CD14-positive monocyte (primary cell): ENCODE measurements around the gene CSH2. TPM values are rescaled to one million over a fixed set of nuclear protein-coding genes. Genes with fewer than 3 reads are reported as not detected.
"Not testable (repeated sequence)": the region's sequence is repeated elsewhere in the genome, so short reads cannot be mapped to it uniquely, and the experiment has no call there.

Experiments used
- DNase-seq, 3 donors: peaks; one replicate each; pipeline ENCODE4 v3.0.0-alpha.2; 2011 to 2022
- H2AFZ ChIP-seq: 2 replicates; pipeline ENCODE4 v1.6.0; 2012; ENCODE audit warnings: mild to moderate bottlenecking, low read depth, low read length, inconsistent platforms; ENCODE audit not compliant: insufficient read depth, poor library complexity, severe bottlenecking
- H3K27ac ChIP-seq, 2 donors: 1 replicate in 1 of 2; 2 replicates in 1 of 2; pipeline ENCODE4 v1.5.1; 2012 to 2013; ENCODE audit warnings: low read length in 2 of 2, control low read depth in 1 of 2, inconsistent platforms in 1 of 2, low read depth in 1 of 2, mild to moderate bottlenecking in 1 of 2
- H3K27me3 ChIP-seq, 2 donors: one replicate each; pipeline versions ENCODE4 v1.6.0 to v1.6.1; 2011 to 2013; ENCODE audit warnings: low read length in 2 of 2; ENCODE audit not compliant: control insufficient read depth in 2 of 2, insufficient read depth in 2 of 2
- H3K36me3 ChIP-seq, 2 donors: replicated peaks in 1 of 2; 1 replicate in 1 of 2; 2 replicates in 1 of 2; pipeline versions ENCODE4 v1.5.1 to v1.6.1; 2012 to 2013; ENCODE audit warnings: low read length in 2 of 2, control low read depth in 1 of 2, inconsistent platforms in 1 of 2, mild to moderate bottlenecking in 1 of 2; ENCODE audit not compliant: insufficient read depth in 2 of 2, control insufficient read depth in 1 of 2
- H3K4me1 ChIP-seq, 2 donors: 1 replicate in 1 of 2; 2 replicates in 1 of 2; pipeline versions ENCODE4 v1.5.1 to v1.6.1; 2012 to 2013; ENCODE audit warnings: low read length in 2 of 2, control low read depth in 1 of 2, inconsistent platforms in 1 of 2, mild to moderate bottlenecking in 1 of 2, moderate library complexity in 1 of 2; ENCODE audit not compliant: insufficient read depth in 2 of 2, control insufficient read depth in 1 of 2
- H3K4me2 ChIP-seq: replicated peaks from 2 replicates; pipeline ENCODE3; 2012; ENCODE audit warnings: low read length, moderate library complexity, mild to moderate bottlenecking; ENCODE audit not compliant: poor library complexity, severe bottlenecking; ENCODE audit errors: extremely low read depth
- H3K4me3 ChIP-seq, 3 experiments: fragments of 200-600 bp in 1 of 3; sonication (generic) in 1 of 3; replicated peaks in 1 of 3; 1 replicate in 2 of 3; 2 replicates in 1 of 3; pipeline ENCODE4 v1.5.1; 2011 to 2013; ENCODE audit warnings: low read length in 3 of 3, mild to moderate bottlenecking in 3 of 3, control low read depth in 2 of 3, low read depth in 2 of 3, inconsistent platforms in 1 of 3, moderate library complexity in 1 of 3
- H3K79me2 ChIP-seq: 2 replicates; pipeline ENCODE4 v1.6.0; 2012; ENCODE audit warnings: mild to moderate bottlenecking, control low read depth, inconsistent platforms, low read length, moderate library complexity; ENCODE audit not compliant: insufficient read depth
- H3K9ac ChIP-seq: 2 replicates; pipeline ENCODE4 v1.6.0; 2017; ENCODE audit warnings: low read length, mild to moderate bottlenecking; ENCODE audit not compliant: insufficient read depth, poor library complexity, severe bottlenecking
- H3K9me3 ChIP-seq, 2 donors: replicated peaks in 1 of 2; 1 replicate in 1 of 2; 2 replicates in 1 of 2; pipeline versions ENCODE4 v1.5.1 to v1.6.1; 2012 to 2013; ENCODE audit warnings: low read length in 2 of 2, control low read depth in 1 of 2; ENCODE audit not compliant: control insufficient read depth in 1 of 2, insufficient read depth in 1 of 2
- H4K20me1 ChIP-seq: 2 replicates; pipeline ENCODE4 v1.6.0; 2012; ENCODE audit warnings: mild to moderate bottlenecking, low read length, control low read depth, moderate library complexity; ENCODE audit not compliant: insufficient read depth
- H3K27ac Mint-ChIP-seq, 7 donors: one replicate each; pipeline ENCODE4 v1.8.0; 2020; ENCODE audit warnings: mild to moderate bottlenecking in 7 of 7, mixed read lengths in 7 of 7, moderate library complexity in 6 of 7, inconsistent platforms in 2 of 7
- H3K27me3 Mint-ChIP-seq, 3 donors: one replicate each; pipeline ENCODE4 v1.8.0; 2021 to 2022; ENCODE audit warnings: low read depth in 3 of 3, mild to moderate bottlenecking in 3 of 3, mixed read lengths in 3 of 3, moderate library complexity in 3 of 3, inconsistent platforms in 1 of 3
- H3K36me3 Mint-ChIP-seq, 2 donors: one replicate each; pipeline ENCODE4 v1.8.0; 2020; ENCODE audit warnings: mixed read lengths in 2 of 2, inconsistent platforms in 1 of 2, mild to moderate bottlenecking in 1 of 2
- H3K4me1 Mint-ChIP-seq: one replicate; pipeline ENCODE4 v1.8.0; 2020; ENCODE audit warnings: mild to moderate bottlenecking, mixed read lengths
- H3K4me3 Mint-ChIP-seq, 2 donors: one replicate each; pipeline ENCODE4 v1.8.0; 2020; ENCODE audit warnings: mild to moderate bottlenecking in 2 of 2, mixed read lengths in 2 of 2, moderate library complexity in 1 of 2
- H3K9me3 Mint-ChIP-seq, 7 donors: one replicate each; pipeline ENCODE4 v1.8.0; 2020 to 2022; ENCODE audit warnings: mixed read lengths in 7 of 7, mild to moderate bottlenecking in 6 of 7, moderate library complexity in 6 of 7, inconsistent platforms in 2 of 7
- WGBS: methylation state at CpG from one replicate; pipeline ENCODE4 v1.1.5; 2013; ENCODE audit warnings: missing lambda C conversion rate; ENCODE audit not compliant: insufficient coverage; 5-methylcytosine and 5-hydroxymethylcytosine counted together
- intact Hi-C, 2 donors: fragments of 100-400 bp; cut with micrococcal nuclease; formaldehyde crosslinking; loops; one replicate each; pipeline versions ENCODE4 v1.15.0 to v1.15.1; 2023
- polyA plus RNA-seq, 3 donors: library from polyadenylated mRNA; depleted of rRNA in 1 of 3; unstranded in 2 of 3; stranded (reverse) in 1 of 3; fragments of 300-500 nt in 2 of 3; fragments of >200 nt in 1 of 3; fragmentation: Illumina TruSeq in 2 of 3; gene quantifications; 1 replicate in 2 of 3; 2 replicates in 1 of 3; pipeline ENCODE4 v1.2.3, GENCODE V29; 2012 to 2021
- TF ChIP-seq, protein P1 (sequence below): fragments of 200-600 bp; IDR thresholded peaks from one replicate; pipeline ENCODE4 v1.8.0; 2022; ENCODE audit warnings: antibody characterized with exemption, mild to moderate bottlenecking

Gene CSH2
- polyA plus RNA-seq, 3 donors, result not detected

DNA sequence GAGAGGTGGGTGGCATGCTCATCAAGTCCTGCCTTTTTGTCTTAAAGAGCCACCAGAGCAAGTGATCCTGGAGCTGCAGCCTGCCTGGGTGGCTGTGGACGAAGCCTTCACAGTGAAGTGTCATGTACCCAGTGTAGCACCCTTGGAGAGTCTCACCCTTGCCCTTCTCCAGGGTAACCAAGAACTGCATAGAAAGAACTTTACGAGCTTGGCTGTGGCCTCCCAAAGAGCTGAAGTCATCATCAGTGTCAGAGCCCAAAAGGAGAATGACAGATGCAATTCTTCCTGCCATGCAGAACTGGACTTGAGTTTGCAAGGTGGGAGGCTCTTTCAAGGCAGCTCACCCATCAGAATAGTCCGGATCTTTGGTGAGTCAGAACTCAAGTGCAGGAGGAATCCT, 14.2 kb downstream of the CSH2 start:
- intact Hi-C loops, result no loop called here

GRCh38 chr17:63856425-63856824, 17.1 kb downstream of the CSH2 start:
- WGBS, result 95% methylated on average over 6 of the region's 8 CpGs

More for the DNA sequence above, 14.2 kb downstream of the CSH2 start:
- Histone ChIP-seq H3K4me3 (no peak overlapping the region), H3K27me3 (no peaks in the 10 kb centered on the region), H3K4me2 (no peak overlapping the region), H3K4me1 (no peaks in the 10 kb centered on the region), H3K36me3 (no peaks in the 10 kb centered on the region), H2AFZ (no peak overlapping the region), H4K20me1 (no peaks in the 10 kb centered on the region), H3K9ac (no peak overlapping the region), H3K9me3 (no peaks in the 10 kb centered on the region), H3K27ac (no peak overlapping the region), H3K79me2 (no peaks in the 10 kb centered on the region)
- WGBS, result 95% methylated on average over 2 of the region's 3 CpGs
- Mint-ChIP-seq H3K4me1 (no peaks in the 10 kb centered on the region), H3K27me3 (peaks cover 0 to 8% (median 6%) of the 10 kb centered on the region in 3 donors), H3K36me3 (no peaks in the 10 kb centered on the region), H3K4me3 (no peak overlapping the region), H3K27ac (no peak overlapping the region), H3K9me3 (no peaks in the 10 kb centered on the region)
- DNase-seq, result no peak
- TF ChIP-seq, protein P1, sequence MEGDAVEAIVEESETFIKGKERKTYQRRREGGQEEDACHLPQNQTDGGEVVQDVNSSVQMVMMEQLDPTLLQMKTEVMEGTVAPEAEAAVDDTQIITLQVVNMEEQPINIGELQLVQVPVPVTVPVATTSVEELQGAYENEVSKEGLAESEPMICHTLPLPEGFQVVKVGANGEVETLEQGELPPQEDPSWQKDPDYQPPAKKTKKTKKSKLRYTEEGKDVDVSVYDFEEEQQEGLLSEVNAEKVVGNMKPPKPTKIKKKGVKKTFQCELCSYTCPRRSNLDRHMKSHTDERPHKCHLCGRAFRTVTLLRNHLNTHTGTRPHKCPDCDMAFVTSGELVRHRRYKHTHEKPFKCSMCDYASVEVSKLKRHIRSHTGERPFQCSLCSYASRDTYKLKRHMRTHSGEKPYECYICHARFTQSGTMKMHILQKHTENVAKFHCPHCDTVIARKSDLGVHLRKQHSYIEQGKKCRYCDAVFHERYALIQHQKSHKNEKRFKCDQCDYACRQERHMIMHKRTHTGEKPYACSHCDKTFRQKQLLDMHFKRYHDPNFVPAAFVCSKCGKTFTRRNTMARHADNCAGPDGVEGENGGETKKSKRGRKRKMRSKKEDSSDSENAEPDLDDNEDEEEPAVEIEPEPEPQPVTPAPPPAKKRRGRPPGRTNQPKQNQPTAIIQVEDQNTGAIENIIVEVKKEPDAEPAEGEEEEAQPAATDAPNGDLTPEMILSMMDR, result no peak

More at GRCh38 chr17:63856425-63856824, 17.1 kb downstream of the CSH2 start:
- H3K4me1 ChIP-seq, intact Hi-C loops, H3K27ac ChIP-seq, H3K4me3 Mint-ChIP-seq, H4K20me1 ChIP-seq, H3K36me3 Mint-ChIP-seq, H3K36me3 ChIP-seq, H2AFZ ChIP-seq, H3K9ac ChIP-seq, H3K9me3 ChIP-seq, H3K27ac Mint-ChIP-seq, H3K4me2 ChIP-seq, H3K4me1 Mint-ChIP-seq, H3K79me2 ChIP-seq, H3K27me3 ChIP-seq, H3K9me3 Mint-ChIP-seq, H3K4me3 ChIP-seq, DNase-seq: not testable (repeated sequence)
- peaks cover 0 to 10% (median 7%) of the 10 kb centered on the region in 3 donors for H3K27me3 Mint-ChIP-seq
